ENCODE data around the gene BCAR3.

The BCAR3 gene

GRCh38 chr1:93641527-93641926 lies 40.1 kb downstream of the BCAR3 start:
- in situ Hi-C loops (cut with HindIII; ENCODE audit: low sequenced_read_pairs) = no loop called here

- in situ Hi-C loops (cut with HindIII; ENCODE audit: low sequenced_read_pairs) = no loop called here
These were observed 40.8 kb downstream of the BCAR3 start for GRCh38 chr1:93640656-93641440.

- in situ Hi-C loops (cut with HindIII; ENCODE audit: low sequenced_read_pairs) = no loop called here
These were observed 42.7 kb downstream of the BCAR3 start for GRCh38 chr1:93638981-93639380.

DNA sequence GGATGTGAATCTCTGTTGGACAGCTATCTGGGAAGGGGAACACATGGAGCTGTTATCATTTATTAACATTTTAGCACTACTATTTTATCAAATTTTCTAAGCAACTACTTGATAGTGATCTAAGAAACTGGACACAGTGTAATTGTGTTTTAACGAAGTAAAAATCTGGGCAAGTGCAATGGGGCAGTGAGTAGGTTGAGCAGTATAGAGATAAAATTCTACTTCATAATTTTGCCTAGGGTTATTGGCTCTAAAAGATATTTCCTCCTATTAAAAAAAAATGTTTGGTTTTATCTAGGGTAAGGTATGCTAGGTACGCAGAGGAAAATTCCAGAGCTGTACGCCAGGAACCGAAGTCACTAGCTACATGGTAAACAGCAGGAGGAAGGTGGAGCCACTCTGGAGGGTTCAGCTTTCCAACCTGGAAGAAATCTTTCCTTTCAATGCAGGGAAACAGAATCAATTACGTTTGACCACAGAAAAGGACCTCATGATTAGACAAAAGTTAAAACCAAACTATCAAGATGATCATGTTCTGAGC lies 43.3 kb downstream of the BCAR3 start:
- in situ Hi-C loops (cut with HindIII; ENCODE audit: low sequenced_read_pairs) = no loop called here

- in situ Hi-C loops (cut with HindIII; ENCODE audit: low sequenced_read_pairs) = no loop called here
These were observed 44.9 kb downstream of the BCAR3 start for GRCh38 chr1:93636712-93637111.

DNA sequence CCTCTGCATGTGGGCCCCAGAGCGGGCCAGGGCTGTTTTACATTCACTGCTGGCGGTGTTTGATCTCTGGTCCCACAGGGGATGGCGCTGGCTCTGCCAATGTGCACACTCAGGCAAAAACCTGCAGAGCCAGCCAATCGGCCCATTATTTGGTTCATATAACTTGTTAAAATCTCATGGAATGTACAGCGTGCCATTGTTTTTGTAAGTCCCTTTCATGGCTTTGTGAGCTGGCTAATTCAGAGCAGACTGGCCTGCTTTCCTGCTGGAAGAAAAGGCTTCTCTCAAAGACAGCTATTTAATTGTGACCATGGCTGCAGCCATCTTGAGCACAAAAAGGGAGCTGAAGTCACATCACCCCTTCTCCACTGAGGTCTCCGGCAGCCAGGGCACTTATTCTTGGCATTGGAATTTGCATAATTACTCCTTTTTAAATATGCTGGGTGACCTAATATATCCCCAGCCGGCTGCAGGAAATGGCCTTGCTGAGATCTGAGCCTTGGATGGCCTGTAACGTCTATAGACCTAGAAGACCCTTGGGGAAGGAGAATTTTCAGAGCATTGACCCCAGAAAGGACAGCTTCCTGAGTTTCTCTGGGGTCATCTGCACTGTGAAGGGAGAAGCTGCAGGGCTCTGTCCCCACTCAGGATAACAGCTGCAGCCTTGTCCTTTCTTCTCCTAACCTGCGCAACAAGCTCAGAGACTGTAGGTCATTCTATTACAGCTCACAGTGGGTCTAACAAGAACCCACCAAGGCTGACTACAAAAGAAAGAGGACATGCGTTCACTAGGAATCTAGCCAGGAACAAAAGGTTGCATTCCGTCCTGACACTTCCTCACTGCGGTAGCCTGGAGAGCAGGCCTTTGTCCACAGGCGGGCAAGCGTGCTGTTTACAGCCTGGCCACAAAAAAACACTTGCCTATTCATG lies 45.8 kb downstream of the BCAR3 start:
- in situ Hi-C loops (cut with HindIII; ENCODE audit: low sequenced_read_pairs) = no loop called here

GRCh38 chr1:93633313-93633712 lies 48.3 kb downstream of the BCAR3 start:
- in situ Hi-C loops (cut with HindIII; ENCODE audit: low sequenced_read_pairs) = no loop called here

DNA sequence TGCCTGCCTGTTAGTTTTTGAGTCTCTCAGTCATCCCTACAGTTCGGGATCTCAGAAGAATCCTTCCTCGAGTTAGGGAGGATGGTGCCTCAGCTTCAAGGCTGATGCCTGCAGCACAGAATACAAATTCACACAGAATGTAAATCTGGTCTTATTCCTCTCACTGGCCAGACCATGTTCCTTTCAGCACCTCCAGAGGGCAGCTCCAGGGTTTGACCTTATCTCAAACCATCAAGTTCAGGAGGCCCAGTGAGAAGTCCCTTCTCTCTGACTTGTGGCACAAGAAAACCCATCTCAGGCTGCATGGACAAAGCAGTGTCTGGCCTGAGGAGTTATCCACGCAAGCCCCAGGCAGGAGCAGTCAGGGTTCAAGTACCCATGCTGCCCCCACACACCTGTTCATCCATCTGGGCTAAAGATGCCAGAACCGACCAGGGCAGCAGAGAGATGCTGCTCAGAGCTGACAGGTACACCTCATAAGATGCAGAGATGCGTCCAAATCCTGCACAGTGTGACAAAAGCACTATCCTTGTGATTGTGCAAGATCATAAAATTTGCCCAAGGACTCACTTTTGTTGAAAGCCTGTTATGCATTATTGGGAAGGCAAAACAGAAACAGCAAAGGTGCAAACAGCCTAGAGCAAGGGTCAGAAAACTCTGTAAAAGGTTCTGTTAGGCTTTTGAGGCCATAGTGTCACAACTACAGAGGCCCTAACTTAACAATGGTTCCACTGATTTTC lies 49.8 kb downstream of the BCAR3 start:
- in situ Hi-C loops (cut with HindIII; ENCODE audit: low sequenced_read_pairs) = no loop called here

DNA sequence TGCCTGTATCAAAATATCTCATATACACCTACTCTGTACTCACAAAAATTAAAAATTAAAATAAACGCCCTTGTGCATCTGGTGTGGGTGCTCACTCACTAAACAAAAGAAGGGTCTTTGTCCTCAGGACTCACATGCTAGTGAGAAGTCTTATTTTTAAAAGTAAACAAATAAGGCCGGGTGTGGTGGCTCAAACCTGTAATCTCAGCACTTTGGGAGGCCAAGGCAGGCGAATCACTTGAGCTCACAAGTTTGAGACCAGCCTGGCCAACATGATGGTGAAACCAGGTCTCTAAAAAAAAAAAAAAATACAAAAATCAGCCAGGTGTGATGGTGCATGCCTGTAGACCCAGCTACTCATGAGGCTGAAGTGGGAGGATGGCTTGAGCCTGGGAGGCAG lies 51.5 kb downstream of the BCAR3 start:
- in situ Hi-C loops (cut with HindIII; ENCODE audit: low sequenced_read_pairs) = no loop called here

GRCh38 chr1:93629101-93630059 lies 52.3 kb downstream of the BCAR3 start:
- in situ Hi-C loops (cut with HindIII; ENCODE audit: low sequenced_read_pairs) = no loop called here

DNA sequence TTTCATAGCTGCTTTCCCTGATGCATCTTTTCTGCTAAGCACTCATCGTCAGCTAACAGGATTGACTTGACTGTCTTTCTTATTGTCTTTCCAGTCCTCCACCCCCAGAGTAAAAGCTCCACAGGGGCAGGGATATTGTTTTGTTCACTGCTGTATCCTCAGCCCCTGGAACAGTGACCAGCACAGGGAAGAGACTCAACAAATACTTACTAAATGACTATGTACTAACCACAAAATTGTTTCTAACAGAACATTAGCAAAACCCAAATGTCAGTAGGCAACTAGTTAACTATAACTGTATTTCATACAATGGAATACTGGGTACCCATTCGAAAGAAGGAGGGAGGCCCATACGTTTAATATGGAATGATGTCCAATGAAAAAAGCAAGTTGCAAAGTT lies 53.0 kb downstream of the BCAR3 start:
- in situ Hi-C loops (cut with HindIII; ENCODE audit: low sequenced_read_pairs) = no loop called here

- in situ Hi-C loops (cut with HindIII; ENCODE audit: low sequenced_read_pairs) = no loop called here
These were observed 55.9 kb downstream of the BCAR3 start for GRCh38 chr1:93625582-93626327.

- in situ Hi-C loops (cut with HindIII; ENCODE audit: low sequenced_read_pairs) = no loop called here
These were observed 57.8 kb downstream of the BCAR3 start for GRCh38 chr1:93623875-93624274.

- in situ Hi-C loops (cut with HindIII; ENCODE audit: low sequenced_read_pairs) = no loop called here
These were observed 58.2 kb downstream of the BCAR3 start for GRCh38 chr1:93623436-93623835.

DNA sequence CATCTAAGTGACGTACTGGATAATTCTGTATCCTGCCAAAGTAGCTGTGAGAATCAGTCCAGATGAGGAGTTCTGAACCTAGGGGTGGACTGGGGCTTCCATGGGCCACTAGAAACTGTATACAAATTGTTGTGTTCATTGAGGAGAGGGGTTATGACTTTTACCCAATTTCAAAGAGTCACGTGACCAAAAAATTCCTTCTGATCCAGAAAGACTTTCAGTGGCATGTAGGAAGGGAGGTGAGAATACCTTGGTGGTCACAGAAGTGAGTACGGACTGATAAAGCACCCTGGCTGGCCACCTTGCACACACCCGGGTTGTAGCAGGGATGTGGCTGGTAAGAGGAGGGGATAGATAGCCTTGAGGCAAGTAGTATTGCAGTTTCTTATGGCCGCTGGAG lies 60.4 kb downstream of the BCAR3 start:
- in situ Hi-C loops (cut with HindIII; ENCODE audit: low sequenced_read_pairs) = no loop called here

- in situ Hi-C loops (cut with HindIII; ENCODE audit: low sequenced_read_pairs) = no loop called here
These were observed 60.8 kb downstream of the BCAR3 start for GRCh38 chr1:93620841-93621210.

- in situ Hi-C loops (cut with HindIII; ENCODE audit: low sequenced_read_pairs) = no loop called here
These were observed 61.3 kb downstream of the BCAR3 start for GRCh38 chr1:93620172-93620840.

DNA sequence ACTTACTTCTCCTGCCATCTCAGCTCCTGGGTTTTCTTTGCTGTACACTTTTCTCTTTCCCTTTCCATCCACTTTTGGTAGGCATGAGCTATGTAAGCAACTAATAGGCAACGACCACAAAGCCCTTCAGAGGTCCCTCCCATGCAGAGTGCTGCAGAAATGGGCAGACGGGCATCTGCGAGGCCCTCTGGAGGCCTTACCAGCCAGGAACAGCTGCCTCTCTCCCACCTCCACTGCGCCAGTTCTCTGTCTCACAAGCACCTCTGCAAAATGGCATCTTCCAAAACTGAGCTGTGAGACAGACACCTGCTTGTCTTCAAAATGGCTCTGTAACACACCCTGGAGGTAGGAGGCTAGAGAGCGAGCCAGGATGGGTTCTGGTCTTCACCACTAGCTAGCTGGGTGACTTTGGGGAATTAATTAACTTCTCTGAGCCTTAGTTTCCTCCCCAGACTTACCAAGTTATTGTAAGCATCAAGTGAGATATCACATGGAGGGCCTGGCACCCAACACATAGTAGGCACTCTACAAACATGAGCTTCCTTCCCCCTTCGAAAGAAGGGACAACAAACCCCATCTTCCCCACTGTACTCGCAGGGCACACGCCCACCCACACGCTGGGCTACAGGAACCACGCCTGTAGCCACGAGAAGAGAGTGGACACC lies 62.0 kb downstream of the BCAR3 start:
- in situ Hi-C loops (cut with HindIII; ENCODE audit: low sequenced_read_pairs) = no loop called here

All from endothelial cell of hepatic sinusoid (primary cell).